Kidney tubule cell (primary cell): ENCODE data around the gene HSPA1L.
"Not testable (repeated sequence)": the region's sequence is repeated elsewhere in the genome, so short reads cannot be mapped to it uniquely, and the experiment has no call there.

Experiments
- DNase-seq: peaks from one replicate; pipeline ENCODE4 v3.0.0-alpha.2; 2018; ENCODE audit warnings: low spot score

The HSPA1L gene

GRCh38 chr6:31815025-31815838 is at the start of gene HSPA1L, which contains the start of gene HSPA1A:
TSS of gene HSPA1L (minus strand) at chr6:31815283. CDS start at chr6:31811972, 3,311 bp downstream.
TSS of gene HSPA1A (plus strand) at chr6:31815543. CDS start at chr6:31815757, 214 bp downstream.
- DNase-seq: peak; percentile 98

DNA sequence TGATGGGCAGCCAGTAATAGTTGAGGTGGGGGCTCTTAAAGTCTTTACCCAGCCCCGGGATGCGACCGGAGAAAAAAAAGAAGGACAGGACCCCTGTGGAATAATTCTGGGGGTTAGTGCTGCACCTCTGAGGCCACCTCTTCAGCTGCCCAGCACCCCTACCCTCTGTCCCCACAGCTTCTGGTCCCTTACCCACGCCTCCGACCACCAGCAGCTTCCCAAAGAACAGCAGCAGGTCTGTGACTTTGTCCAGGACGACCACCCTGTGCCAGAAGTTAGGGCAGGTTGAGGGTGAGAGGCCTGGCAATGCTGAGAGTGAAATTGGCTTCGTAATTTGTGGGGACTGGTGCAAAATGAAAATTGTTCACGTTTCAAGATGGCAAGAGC is 49.7 kb upstream of the HSPA1L start:
- no peak for DNase-seq

DNA sequence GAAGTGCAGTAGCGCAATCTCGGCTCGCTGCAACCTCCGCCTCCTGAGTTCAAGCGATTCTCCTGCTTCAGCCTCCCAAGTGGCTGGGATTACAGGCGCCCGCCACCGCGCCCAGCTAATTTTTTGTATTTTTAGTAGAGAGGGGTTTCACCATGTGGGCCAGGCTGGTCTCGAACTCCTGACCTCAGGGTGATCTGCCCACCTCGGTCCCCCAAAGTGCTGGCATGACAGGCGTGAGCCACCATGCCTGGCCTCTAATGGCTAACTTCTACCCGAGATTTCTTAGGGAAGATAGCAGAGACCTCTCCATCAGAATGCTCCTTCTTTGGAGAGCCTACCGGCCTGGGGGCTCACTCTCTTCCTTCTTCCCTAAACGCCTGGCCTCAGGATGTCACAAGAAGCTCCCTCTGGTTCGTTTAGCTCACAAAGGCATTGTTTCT is 49.1 kb upstream of the HSPA1L start:
- not testable (repeated sequence) for DNase-seq

DNA sequence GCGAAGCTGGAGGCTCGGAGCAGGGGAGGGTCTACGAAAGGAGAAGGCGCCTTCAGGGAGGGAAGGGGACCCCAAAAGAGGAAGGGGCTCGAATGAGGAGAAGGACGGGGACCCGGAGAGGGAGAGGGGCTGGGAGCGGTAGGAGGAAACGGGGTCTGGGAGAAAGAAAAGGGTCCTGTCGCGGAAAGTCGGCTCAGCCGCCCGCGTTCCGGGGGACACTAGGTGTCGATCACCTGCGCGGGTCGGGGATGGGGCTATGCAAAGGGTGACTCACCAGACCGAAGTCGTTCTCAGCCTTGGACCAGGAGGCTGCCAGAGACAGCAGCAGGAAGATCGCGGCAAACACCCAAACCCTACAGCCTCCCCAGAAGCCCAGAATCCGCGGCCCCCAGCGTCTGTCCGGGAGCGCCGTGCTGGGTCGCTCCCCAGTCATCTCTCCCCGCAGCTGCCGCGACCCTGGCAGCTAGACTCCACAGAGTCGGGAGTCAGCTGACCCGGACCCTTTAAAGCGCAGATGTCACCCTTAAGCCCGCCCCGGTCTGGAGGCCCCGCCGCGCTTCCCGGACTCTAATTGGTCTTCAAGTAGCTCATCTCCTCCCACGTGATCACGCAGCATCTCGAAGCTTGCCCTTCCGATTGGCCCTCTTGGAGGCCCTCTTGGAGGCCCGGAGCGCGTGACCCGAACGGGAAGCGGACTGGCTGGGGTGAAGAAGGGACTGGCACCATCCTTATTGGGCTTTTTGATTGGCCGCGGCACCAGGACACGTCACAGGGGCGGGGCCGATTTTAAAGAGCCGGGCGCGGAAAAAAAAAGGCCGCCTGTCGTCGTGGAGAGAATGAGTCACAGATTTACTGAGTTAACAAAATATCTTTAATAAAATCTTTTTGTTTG is 47.5 kb upstream of the HSPA1L start, which contains the start of gene NEU1:
TSS of gene NEU1 (minus strand) at position 478 of the 892 bp plus-strand sequence. CDS start at position 433, 45 bp downstream.
- DNase-seq: peak; percentile 100

- no peak for DNase-seq
Measured at GRCh38 chr6:31861919-31862343, 46.8 kb upstream of the HSPA1L start.

GRCh38 chr6:31861150-31861549 is 46.1 kb upstream of the HSPA1L start:
- no peak for DNase-seq

- no peak for DNase-seq
Measured at GRCh38 chr6:31860349-31860748, 45.3 kb upstream of the HSPA1L start.

- no peak for DNase-seq
Measured at GRCh38 chr6:31859923-31860322, 44.8 kb upstream of the HSPA1L start.

DNA sequence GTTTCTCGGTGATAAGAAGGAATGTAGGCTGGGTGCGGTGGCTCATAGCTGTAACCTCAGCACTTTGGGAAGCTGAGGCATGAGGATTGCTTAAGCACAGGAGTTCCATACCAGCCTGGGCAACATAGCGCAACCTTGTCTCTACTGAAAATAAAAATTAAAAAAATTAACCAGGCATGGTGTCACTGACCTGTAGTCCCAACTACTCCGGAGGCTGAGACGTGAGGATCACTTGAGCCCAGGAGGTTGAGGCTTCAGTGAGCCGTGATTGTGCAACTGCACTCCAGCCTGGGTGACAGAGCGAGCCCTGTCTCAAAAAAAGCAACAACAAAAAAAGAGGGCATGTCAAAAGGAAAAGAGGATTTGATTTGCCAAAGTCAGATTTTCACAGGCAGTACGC is 43.6 kb upstream of the HSPA1L start:
- no peak for DNase-seq

- DNase-seq: not testable (repeated sequence)
Measured at GRCh38 chr6:31857774-31858173, 42.7 kb upstream of the HSPA1L start.

DNA sequence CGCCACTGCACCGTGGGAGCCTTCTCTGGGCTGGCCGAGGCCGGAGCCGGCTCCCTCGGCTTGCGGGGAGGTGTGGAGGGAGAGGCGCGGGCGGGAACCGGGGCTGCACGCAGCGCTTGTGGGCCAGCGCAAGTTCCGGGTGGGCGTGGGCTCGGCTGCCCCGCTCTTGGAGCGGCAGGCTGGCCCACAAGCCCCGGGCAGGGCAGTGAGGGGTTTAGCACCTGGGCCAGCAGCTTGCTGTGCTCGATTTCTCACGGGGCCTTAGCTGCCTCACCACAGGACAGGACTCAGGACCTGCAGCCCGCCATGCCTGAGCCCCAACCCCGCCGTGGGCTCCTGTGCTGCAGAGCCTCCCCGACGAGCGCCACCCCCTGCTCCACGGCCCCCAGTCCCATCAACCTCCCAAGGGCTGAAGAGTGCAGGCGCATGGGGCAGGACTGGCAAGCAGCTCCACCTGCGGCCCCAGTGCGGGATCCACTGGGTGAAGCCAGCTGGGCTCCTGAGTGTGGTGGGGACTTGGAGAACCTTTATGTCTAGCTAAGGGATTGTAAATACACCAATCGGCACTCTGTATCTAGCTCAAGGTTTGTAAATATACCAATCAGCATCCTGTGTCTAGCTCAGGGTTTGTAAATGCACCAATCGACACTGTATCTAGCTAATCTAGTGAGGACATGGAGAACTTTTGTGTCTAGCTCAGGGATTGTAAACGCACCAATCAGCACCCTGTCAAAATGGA is 37.1 kb upstream of the HSPA1L start:
- DNase-seq: not testable (repeated sequence)

GRCh38 chr6:31851485-31851832 is 36.4 kb upstream of the HSPA1L start:
- DNase-seq: peak; percentile 96

DNA sequence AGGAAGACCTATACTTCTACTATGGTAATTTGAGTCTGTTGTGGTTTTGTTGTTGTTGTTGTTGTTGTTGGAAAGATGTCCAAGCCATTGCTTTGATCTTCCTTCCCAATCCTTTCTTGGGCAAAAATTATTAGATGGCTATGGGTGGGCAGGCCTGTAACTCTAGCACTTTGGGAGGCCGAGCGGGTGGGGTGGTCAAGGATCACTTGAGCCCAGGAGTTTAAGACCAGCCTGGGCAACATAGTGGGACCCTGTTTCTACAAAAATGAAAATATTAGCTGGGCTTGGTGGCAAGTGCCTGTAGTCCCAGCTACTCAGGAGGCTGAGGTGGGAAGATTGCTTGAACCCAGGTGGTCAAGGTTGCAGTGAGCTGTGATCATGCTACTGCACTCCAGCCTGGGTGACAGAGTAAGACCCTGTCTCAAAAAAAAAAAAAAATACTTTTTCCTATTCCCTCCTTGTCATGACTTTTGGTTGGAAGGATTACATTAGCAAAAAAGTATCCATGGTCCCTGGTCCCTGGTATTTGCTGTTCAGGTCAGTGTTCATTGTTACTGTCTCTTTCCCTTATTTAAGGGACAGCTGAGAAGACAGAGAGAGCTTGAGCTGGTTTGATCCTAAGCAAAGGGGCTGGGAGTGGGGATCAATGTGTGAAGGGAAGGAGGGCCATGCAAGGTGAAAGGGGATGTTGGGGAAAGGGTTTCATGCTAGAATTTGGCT is 35.8 kb upstream of the HSPA1L start:
- no peak for DNase-seq

GRCh38 chr6:31847276-31847978 is 32.3 kb upstream of the HSPA1L start:
- DNase-seq: no peak

DNA sequence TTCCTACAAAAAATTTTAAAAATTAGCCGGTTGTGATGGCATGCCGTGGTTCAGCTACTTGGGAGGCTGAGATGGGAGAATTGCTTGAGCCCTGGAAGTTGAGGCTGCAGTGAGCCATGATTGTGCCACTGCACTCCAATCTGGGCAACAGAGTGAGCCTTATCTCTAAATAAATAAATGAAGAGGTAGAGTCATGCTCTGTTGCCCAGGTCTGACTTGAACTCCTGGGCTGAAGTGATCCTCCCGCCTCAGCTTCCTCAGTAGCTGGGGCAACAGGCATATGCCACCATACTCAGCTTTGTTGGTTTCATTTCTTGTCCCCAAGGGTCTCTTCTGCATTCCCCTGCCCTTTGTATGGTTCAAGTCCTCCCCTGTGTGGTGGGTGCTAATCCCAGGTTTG is 29.4 kb upstream of the HSPA1L start:
- no peak for DNase-seq

- no peak for DNase-seq
Measured at GRCh38 chr6:31842053-31842452, 27.0 kb upstream of the HSPA1L start.

DNA sequence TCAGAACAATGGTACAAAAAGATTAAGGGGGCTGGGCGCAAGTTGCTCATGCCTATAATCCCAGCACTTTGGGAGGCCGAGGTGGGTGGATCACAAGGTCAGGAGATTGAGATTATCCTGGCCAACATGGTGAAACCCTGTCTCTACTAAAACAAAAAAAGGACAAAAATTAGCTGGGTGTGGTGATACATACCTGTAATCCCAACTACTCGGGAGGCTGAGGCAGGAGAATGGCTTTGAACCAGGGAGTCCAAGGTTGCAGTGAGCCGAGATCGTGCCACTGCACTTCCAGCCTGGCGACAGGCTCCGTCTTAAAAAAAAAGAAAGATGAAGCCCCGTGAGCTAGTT is 24.7 kb upstream of the HSPA1L start:
- DNase-seq: not testable (repeated sequence)

DNA sequence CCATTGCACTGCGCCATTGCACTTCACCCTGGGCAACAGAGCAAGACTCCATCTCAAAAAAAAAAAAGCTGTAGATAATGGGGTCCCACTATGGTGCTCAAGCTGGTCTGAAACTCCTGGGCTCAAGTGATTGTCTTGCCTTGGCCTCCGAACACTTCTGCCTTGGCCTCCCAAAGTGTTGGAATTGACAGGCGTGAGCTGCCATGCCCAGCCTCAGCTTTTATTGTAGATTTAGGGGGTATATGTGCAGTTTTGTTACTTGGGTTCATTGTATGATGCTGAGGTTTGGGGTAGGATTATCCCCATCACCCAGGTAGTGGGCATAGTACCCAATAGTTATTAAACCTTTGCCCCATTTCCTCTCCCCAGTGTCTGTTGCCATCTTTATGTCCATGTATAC is 23.9 kb upstream of the HSPA1L start:
- no peak for DNase-seq

DNA sequence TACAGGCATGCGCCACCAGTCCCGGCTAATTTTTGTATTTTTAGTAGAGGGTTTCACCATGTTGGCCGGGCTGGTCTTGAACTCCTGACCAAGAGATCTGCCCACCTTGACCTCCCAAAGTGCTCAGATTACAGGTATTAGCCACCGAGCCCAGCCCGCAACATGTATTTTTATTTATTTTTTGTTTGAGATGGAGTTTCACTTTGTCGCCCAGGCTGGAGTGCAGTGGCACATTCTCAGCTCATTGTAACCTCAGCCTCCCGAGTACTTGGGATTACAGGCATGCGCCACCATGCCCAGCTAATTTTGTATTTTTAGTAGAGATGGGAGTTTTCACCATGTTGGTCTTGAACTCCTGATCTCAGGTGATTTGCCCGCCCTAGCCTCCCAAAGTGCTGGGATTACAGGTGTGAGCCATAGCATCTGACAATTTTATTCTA is 23.1 kb upstream of the HSPA1L start:
- not testable (repeated sequence) for DNase-seq

DNA sequence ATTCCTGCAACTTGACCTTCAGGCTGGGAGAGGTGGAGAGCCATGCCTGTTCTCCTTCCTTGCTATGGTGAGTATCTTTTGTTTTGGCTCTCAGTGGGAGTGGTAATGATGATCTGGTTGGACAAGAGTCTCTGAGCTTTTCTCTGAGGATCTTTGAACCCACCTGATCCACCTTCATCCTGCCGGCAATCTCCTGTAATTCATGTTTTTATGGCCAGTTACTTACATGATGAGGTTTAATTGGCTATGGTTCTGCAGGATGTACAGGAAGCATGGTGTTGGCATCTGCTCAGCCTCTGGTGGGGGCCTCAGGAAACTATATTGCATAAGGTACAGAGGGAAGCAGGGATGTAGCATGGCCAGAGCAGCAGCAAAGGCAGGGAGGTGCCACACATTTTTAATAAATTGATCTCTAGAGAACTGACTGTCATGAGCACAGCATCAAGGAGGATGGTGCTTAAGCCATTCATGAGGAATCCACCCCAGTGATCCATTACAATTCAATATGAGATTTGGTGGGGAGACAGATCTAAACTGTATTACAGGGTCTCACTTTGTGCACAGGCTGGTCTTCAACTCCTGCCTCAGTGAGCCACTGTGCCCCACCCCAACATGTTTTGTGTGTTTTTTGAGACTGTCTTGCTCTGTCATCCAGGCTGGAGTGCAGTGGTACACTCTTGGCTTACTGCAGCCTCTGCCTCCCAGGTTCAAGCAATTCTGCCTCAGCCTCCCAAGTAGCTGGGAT is 22.5 kb upstream of the HSPA1L start:
- no peak for DNase-seq
